ENCODE data around the gene STXBP3. TPM values are rescaled to one million over a fixed set of nuclear protein-coding genes. Genes with fewer than 3 reads are reported as not detected.

The STXBP3 gene
- polyA plus RNA-seq, 1 donor, result 85.0 TPM

DNA sequence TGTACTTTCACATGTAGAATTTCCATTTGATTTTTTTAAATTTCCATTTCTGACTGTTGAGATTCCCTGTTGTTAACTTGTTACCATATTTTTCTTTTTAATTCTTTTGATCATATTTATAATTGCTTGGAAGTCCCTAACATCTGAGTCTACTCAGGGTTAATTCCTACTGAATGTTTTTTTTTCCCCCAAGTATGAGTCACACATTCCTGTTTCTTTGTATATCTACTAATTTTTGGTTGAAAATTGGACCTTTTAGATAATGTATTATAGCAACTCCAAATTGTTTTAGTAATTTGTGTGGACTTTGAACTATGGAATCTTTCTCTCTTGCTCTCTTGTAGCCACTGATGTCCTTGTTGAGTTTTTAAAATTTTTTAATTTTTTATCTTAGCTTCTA is 54.6 kb downstream of the STXBP3 start:
- DNase-seq, result no peak

- no peak for DNase-seq
Measured at GRCh38 chr1:108803548-108803947, 57.1 kb downstream of the STXBP3 start.

DNA sequence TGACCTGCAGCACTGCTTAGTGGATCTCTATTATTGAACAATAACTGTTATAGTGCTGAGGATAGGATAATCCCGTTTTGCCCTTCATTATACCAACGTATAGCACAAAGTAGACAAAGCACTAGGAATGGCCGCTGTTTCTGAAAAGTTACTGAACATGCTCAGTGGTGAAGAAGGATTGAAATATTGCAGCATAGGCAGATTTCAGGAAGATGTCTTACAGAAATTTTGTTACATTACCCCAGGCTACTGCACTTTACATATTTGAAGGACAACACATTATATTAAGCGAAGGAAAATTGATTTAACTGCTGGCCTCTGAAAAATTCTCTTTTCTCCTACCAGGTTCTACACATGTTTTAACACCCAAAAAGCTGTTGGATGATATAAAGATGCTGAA is 62.0 kb downstream of the STXBP3 start:
- DNase-seq, result no peak

DNA sequence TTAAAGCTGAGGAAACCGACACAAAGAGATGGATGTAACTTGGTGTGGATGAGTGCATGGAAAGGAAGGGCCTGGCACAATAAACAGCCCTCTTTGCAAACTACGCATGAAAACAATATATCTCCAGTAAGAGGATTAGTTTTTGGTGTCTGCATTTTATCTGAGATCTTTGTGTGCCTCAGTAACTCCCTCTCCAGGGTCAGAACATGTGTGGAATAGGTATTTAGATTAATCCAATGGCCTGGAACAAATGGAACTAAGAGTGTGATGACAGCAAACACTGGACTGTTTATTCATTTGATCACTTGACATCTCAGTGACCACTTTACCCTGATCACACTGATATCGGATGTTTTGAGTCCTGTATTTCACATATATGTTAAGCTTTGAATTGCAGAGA is 65.1 kb downstream of the STXBP3 start:
- no peak for DNase-seq

DNA sequence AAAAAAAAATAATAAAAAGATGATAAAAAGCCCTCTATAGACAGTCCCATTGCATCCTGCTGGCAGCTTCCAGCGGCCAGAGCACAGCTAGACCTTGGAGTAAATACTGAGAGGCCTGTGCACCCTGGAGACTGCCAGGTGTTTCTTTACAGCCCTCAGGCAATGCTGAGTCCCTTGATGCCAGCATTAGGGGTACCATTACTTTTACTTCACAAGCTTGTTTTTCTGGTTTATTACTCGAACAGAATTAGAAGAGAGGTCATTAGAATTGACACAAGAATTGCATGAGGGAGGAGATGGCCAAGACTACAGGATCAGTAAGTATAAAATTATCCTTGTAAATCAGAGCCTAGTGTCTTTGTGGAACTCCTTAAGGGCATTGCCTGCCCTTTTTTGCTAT is 66.9 kb downstream of the STXBP3 start:
- no peak for DNase-seq

DNA sequence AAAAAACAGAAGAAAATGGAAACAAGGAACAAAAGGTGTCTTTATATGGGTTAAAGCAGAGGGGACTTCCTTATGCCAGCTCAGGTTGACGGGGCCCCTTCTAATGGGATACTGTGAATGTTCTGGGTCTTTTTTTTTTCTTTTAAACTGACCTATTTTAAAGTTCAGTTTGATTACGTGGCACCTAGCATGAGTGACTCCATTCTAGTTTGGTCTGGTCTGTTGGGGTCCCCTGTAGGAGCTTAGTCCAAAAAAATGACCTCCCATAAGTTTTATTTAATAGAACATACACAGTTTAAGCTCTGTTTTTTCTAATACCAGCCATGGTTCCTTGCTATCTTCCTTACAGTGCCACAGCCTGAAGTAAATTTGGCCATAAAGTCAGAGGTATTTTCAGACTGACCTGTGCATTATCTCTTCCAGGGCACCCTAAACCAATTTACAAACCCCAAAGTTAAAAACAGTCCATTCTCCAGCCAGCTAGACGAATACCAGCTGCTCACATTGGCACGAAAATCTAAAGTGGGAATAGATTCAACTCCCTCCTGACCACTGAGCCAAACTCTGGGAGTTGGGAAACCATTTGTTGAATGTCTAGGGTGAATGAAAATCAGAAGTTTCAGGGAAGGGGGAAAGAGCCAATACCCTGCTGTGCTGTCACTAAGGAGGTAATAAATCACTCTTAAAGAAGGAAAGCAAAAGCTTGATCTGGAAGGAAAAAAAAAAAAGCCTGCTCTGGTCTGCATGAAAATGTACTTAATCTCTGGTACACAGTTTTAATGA is 68.1 kb downstream of the STXBP3 start:
- no peak for DNase-seq

DNA sequence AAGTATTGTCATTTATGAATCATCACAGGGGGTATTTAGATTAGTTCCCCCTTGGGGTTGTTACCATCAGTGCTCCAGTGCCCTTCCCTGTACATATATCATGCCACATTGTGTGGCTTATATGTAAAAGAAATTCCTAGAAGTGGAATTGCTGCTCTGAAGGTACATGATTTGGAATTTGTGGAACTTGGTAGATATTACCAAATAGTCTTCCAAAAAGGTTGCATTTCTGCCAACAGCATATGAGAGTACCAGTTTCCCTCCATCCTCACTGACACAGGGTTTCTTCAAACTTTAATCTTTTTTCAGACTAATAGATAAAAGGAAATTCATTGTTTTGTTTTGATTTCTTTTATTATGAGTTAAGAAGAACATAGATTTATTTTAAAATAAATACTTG is 69.1 kb downstream of the STXBP3 start:
- no peak for DNase-seq

- DNase-seq, result peak; percentile 81
Measured at GRCh38 chr1:108816049-108816893, 69.8 kb downstream of the STXBP3 start.

DNA sequence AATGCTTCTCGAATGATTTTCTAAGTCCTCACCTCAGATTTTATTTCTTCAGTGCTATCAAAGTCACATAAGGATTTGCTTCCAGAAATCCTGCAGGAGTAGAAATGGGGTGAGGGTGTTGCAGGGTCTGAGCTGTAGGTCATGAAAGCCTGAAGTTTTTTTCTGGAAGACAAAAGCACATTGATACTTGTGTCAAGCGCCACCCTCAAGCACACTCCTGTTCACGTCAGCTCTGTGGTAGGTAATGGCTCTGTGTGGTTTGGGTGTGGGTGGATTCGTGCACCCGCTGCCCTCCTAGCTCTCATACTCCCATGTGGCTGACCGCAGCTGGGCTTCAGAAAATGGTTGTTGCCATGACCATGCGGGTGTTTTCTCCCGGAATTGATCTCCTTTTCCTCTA is 70.5 kb downstream of the STXBP3 start:
- no peak for DNase-seq

DNA sequence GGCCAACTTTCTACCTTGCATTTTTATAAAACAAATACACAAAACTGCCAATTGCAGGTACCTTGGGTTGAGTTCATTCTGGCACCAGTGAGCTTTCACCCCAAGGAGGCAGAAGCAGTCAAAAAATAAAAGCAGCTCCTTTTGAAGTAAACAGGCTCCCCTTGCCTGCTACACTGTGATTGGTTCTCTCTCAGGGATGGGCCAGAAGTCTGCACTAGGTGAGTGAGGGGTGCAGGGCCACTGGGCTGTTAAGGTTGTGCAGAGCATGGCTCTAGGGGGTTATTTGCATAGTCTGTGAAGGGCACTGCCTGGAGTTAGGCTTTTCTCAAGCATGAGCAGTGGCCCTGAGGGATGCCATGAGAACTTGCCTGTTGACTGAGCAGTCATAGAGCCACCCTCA is 71.3 kb downstream of the STXBP3 start:
- no peak for DNase-seq

DNA sequence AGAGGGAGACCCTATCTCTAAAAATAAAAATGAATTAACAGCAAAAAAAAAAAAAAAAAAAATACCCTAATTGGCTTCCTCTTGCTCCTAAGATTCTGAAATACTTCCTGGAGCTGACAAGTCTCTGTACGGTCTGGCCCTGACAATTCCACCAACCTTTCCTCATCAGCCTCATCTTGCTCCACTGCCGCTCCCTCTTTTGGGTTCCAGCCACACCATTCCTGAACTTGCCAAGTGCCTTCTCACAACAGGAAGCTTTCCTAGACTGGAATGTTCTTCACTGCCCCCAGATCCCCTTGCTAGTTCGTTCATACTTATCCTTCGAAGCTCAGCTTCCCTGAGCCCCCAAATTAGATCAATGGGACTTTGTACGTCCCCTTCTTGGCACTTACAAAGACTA is 73.4 kb downstream of the STXBP3 start:
- DNase-seq, result no peak

GRCh38 chr1:108823632-108824031 is 77.2 kb downstream of the STXBP3 start:
- no peak for DNase-seq

DNA sequence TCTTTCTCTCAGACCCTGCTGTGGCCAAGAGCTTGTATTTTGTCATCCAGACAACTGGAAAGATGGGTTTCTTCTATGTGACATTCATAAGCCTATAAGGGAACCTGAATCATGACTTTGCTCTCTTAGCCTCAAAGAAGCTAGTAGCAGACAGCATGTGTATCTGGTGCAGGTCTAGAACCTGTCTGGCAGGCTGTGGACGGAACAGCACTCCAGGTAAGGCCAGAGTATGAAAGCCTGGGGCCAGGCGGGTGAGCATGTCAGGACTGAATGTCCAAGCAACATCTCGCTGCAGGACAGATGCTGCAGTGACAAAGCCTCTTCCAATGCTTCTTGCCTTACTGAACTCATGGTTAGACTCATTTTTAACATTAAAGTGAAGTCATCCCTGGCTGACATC is 77.6 kb downstream of the STXBP3 start:
- no peak for DNase-seq

- DNase-seq, result no peak
Measured at GRCh38 chr1:108826081-108826635, 79.7 kb downstream of the STXBP3 start.

DNA sequence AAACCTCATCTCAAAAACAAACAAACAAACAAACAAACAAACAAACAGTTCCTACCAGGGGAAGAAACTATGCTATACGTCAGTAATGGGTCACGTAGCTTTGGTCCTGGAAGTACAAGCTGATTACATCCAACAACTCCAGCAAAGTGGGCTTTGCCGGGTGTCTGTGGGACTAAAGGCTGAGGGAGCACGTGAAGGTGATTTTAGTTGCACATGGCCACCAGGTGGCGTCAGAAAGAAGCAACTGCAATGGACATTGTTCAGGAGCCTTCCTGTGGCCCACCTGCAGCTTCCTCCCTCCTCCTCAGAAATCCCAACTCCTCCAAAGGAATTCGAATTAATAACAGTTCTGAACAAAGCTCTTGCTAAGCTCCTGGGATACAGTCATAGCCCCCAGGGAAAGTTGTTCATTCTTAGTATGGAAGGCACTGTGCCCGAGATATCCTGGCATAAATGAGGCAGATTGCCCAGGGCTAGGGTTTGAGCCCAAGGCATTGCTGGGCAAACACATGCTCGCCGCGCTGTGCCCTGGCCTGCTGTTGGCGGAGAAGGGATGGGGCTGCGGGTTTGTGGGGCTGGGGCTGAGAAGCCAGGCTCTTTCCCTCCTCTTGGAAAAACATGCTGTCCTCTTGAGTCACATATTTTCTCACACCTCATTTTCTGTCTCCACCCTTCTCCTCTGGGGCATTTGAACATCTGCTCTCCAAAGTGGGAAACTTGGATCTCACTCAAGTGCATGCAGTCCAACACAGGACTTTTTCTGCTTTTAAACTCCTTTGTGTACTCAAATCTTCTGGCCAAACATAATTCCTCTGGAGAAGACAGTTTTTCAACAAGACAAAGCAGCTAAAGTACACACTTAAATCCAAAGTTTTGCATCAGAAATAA is 81.8 kb downstream of the STXBP3 start:
- peak; percentile 74 for DNase-seq

GRCh38 chr1:108829498-108829916 is 83.0 kb downstream of the STXBP3 start:
- no peak for DNase-seq

DNA sequence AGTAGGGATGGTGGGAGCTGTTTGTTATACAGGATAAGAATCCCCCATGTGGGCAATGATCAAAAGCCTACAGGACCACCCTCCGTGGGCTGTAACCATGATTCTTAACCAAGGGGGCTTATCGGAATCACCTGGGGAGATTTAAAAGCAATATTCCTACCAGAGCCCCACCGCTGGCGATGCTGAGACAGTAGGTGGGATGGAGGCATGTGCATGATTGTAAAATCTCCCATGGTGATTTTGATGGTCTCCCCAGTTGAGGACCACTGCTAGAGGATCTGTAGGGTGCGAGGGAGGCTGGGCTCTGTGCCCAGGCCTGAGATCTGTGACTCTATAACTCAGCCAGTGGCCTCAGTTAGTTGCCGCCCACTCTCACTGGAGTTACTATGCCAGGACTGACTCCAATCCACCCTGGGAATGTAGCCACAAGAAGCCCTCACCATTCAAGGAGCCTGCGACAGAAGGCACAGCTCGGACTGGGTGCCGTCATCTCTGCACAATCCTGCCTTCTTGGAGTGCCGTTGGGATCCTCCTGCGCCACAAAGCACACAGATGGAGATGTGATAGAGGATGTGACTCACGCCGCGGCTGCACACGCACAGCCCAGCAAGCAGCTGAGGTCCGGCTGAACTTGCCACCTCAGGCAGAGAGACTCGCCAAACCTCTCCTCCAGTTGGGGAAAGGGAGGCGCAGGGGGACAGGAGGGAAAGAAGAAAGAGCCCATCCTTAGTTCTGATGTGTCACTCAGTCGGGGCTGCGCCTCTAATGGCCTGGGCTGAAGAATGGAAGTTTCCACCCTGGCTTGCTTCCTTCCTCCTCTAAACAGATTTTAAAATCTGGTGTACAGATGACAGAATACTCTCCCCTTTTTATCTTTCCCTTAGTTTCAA is 83.9 kb downstream of the STXBP3 start:
- DNase-seq, result no peak

DNA sequence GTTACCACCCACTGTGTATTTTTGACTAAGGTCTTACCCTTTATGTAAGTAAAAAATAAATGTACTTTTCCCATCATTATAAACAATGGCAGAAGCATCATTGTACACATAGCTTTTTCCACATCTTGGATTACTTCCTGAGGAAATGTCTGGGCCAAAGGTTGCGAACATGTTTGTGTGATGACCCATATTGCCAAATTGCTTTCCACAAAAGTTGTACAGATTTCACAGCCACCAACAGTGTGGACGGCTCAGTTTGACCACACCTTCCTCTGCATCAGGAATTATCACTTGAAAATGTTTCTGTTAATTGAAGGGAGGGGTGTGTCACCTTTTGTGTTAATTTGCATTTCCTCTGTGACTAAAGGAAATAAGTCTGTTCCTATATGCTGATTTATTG is 84.8 kb downstream of the STXBP3 start:
- no peak for DNase-seq

DNA sequence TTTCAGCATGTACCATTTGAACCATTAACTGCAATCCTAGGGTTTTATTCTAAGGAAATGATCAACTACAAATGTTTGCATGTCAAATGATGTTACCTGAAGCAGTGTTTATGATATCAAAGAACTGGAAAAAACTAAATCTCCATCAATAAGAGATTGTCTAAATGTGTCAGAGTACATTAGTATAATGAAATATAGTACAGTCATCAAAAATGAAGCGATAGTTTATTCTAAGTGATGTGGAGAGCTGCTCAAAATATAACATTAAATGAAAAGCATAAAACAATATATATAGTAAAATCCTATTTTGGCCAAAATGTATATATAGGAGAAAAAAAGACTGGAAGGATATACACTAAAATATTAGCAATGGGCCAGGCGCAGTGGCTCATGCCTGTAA is 86.5 kb downstream of the STXBP3 start:
- DNase-seq, result no peak

DNA sequence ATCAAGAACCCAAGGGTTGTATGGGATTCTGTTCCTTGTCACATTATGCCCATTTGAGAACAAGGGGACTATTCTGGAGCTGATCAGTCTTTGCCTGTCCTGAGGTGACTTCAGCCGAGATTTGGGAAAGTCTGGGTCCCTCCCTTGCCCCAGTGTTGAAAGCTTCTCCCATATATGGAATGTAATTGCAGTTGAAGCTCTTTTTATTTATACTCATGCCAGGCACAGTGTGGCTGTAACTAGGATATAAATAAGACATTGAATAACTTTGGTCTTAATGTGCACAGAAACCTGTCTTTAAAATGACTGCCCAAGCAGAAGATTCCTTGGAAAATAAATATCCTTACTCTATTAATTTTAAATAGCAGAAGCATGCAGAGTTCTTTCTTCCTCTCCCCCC is 95.2 kb downstream of the STXBP3 start:
- no peak for DNase-seq

DNA sequence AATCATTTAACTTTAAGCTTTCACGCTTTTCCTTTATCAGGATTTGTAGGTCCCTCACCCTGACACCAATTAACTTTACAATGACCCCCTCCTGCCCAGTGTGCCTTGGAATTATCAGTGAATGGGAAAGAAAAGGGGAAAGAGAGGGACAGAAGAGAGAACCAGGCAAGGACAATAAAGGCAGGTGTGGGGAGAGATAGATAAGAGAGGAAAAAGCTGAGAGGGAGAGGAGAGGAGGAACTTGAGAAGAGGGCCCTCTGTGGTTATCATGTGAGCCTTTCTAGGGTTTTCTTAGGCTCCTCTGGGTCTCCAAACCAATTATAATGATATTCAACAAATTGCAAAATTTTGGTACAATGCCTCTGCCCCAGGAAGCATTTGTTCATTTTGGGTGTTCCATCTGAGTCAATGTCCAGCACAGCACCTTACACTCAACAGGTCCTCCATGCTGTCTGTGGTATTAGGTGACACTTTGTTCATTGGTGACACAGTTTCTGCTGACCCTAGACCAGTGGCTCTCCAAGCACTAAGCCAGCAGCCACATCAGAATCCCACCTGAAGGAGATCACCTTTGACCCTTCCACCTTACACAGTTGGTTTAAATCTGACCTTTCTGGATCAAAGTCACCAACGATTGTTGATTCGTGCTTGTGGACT is 96.2 kb downstream of the STXBP3 start:
- DNase-seq, result no peak
